ENCODE results near the gene SBNO1.
"Not testable (repeated sequence)": the region's sequence is repeated elsewhere in the genome, so short reads cannot be mapped to it uniquely, and the experiment has no call there.

The SBNO1 gene

GRCh38 chr12:123364532-123365024 lies at the start of gene SBNO1:
Gene SBNO1, minus strand, starts transcription at chr12:123364847. Its CDS starts 14,406 bp downstream, at chr12:123350441.
- no peak for TF ChIP-seq CTCF (IDR thresholded peaks at IDR 0.05; ENCODE audit: low read depth, low read length)
- DNase-seq (ENCODE audit: low read depth, low spot score), result peak; percentile 93
- in situ Hi-C loops (cut with HindIII; ENCODE audit: low sequenced_read_pairs), result no loop called here
- peak within 1 kb of the TSS; percentile 80 for H3K4me3 ChIP-seq (ENCODE audit: low read depth, low read length)

- no peak for TF ChIP-seq CTCF (IDR thresholded peaks at IDR 0.05; ENCODE audit: low read depth, low read length)
- in situ Hi-C loops (cut with HindIII; ENCODE audit: low sequenced_read_pairs), result no loop called here
- no peak for DNase-seq (ENCODE audit: low read depth, low spot score)
- H3K4me3 ChIP-seq (ENCODE audit: low read depth, low read length), result no peak overlapping the region
Observed at GRCh38 chr12:123410041-123410412, 45.4 kb upstream of the SBNO1 start.

GRCh38 chr12:123409284-123410040 lies 44.8 kb upstream of the SBNO1 start:
- DNase-seq (ENCODE audit: low read depth, low spot score); H3K4me3 ChIP-seq (ENCODE audit: low read depth, low read length); in situ Hi-C loops (cut with HindIII; ENCODE audit: low sequenced_read_pairs): not testable (repeated sequence)

- H3K4me3 ChIP-seq (ENCODE audit: low read depth, low read length); DNase-seq (ENCODE audit: low read depth, low spot score); in situ Hi-C loops (cut with HindIII; ENCODE audit: low sequenced_read_pairs): not testable (repeated sequence)
Observed at GRCh38 chr12:123408619-123409018, 44.0 kb upstream of the SBNO1 start.

- in situ Hi-C loops (cut with HindIII; ENCODE audit: low sequenced_read_pairs); DNase-seq (ENCODE audit: low read depth, low spot score); H3K4me3 ChIP-seq (ENCODE audit: low read depth, low read length): not testable (repeated sequence)
Observed at GRCh38 chr12:123407934-123408333, 43.3 kb upstream of the SBNO1 start.

- H3K4me3 ChIP-seq (ENCODE audit: low read depth, low read length); in situ Hi-C loops (cut with HindIII; ENCODE audit: low sequenced_read_pairs); DNase-seq (ENCODE audit: low read depth, low spot score): not testable (repeated sequence)
Observed at GRCh38 chr12:123407269-123407668, 42.6 kb upstream of the SBNO1 start.

- in situ Hi-C loops (cut with HindIII; ENCODE audit: low sequenced_read_pairs), result no loop called here
- no peak overlapping the region for H3K4me3 ChIP-seq (ENCODE audit: low read depth, low read length)
- TF ChIP-seq CTCF (IDR thresholded peaks at IDR 0.05; ENCODE audit: low read depth, low read length), result no peak
- no peak for DNase-seq (ENCODE audit: low read depth, low spot score)
Observed at GRCh38 chr12:123404581-123404980, 39.9 kb upstream of the SBNO1 start.

GRCh38 chr12:123401753-123402683 lies 37.4 kb upstream of the SBNO1 start:
- no peak for DNase-seq (ENCODE audit: low read depth, low spot score)
- no peak overlapping the region for H3K4me3 ChIP-seq (ENCODE audit: low read depth, low read length)
- no peak for TF ChIP-seq CTCF (IDR thresholded peaks at IDR 0.05; ENCODE audit: low read depth, low read length)
- in situ Hi-C loops (cut with HindIII; ENCODE audit: low sequenced_read_pairs), result no loop called here
